K562 (cell line): ENCODE results near the gene CTTNBP2. TPM values are rescaled to one million over a fixed set of nuclear protein-coding genes. Genes with fewer than 3 reads are reported as not detected.

Experiments used
- ATAC-seq: fragments of 200-7000 bp; cut with Tn5 transposase; 3 replicates; pipeline ENCODE4 v1.9.1; 2020; ENCODE audit warnings: moderate library complexity
- BruUV-seq: library from RNA; stranded (reverse); fragments of 400-500 nt; replicated peaks from 2 replicates; lab custom pipeline; 2021; lab: Mats Ljungman, UMichigan
- CTCF ChIA-PET: fragments of 300-600 bp; formaldehyde crosslinking; extraction: SDS; loops from one replicate; lab custom pipeline; 2021; ENCODE audit warnings: low intra/inter-chr PET ratio; lab: Yijun Ruan, JAX
- POLR2A ChIA-PET: fragments of 300-600, 350-650 bp; sonication (Branson Sonifier 250); formaldehyde crosslinking; extraction: SDS; loops from one replicate; lab custom pipeline; 2021; ENCODE audit warnings: antibody characterized with exemption, inconsistent platforms; lab: Yijun Ruan, JAX
- DNase-seq, 4 experiments: peaks; one replicate each; pipeline versions ENCODE4 v3.0.0 to v3.0.0-alpha.2; 2011 to 2018; ENCODE audit warnings: low spot score in 3 of 4, mixed read lengths in 3 of 4; ENCODE audit errors: extremely low read depth in 1 of 4
- FAIRE-seq: peaks from 2 replicates; lab custom pipeline; 2011; peaks lifted over from hg19 to GRCh38; lab: Jason Lieb, UNC
- H2AFZ ChIP-seq: 2 replicates; pipeline ENCODE4 v1.6.0; 2011; ENCODE audit warnings: low read depth, low read length, control low read depth, inconsistent platforms
- H3K27ac ChIP-seq: fragments of 200-600 bp; 3 replicates; pipeline ENCODE4 v1.8.0; 2011; ENCODE audit warnings: low read depth, mild to moderate bottlenecking, control low read depth, inconsistent platforms, low read length, moderate library complexity, mixed read lengths; ENCODE audit errors: extremely low read depth
- H3K27me3 ChIP-seq, 2 experiments: fragments of 300-600 bp in 1 of 2; 2 replicates in 1 of 2; 3 replicates in 1 of 2; pipeline versions ENCODE4 v1.6.0 to v1.8.0; 2011; ENCODE audit warnings: inconsistent platforms in 2 of 2, low read length in 2 of 2, mild to moderate bottlenecking in 1 of 2, mixed read lengths in 1 of 2, moderate library complexity in 1 of 2; ENCODE audit not compliant: control insufficient read depth in 2 of 2, insufficient read depth in 2 of 2
- H3K36me3 ChIP-seq: fragments of 300-600 bp; 3 replicates; pipeline ENCODE4 v1.8.0; 2011; ENCODE audit warnings: mild to moderate bottlenecking, low read length, inconsistent platforms; ENCODE audit not compliant: control insufficient read depth, insufficient read depth
- H3K4me1 ChIP-seq, 2 experiments: fragments of 200-600 bp in 1 of 2; replicated peaks in 1 of 2; 2 replicates in 1 of 2; 3 replicates in 1 of 2; pipeline versions ENCODE4 v1.5.1 to v1.8.0; 2011; ENCODE audit warnings: inconsistent platforms in 2 of 2, low read length in 2 of 2, mild to moderate bottlenecking in 1 of 2, mixed read lengths in 1 of 2, moderate library complexity in 1 of 2; ENCODE audit not compliant: control insufficient read depth in 2 of 2, insufficient read depth in 2 of 2
- H3K4me2 ChIP-seq: 2 replicates; pipeline ENCODE4 v1.6.1; 2011; ENCODE audit warnings: low read length, control low read depth, inconsistent platforms, mixed read lengths; ENCODE audit not compliant: insufficient read depth
- H3K4me3 ChIP-seq: fragments of 200-600 bp; sonication (generic), shearing (Covaris generic); 2 replicates; pipeline ENCODE4 v1.5.1; 2016; ENCODE audit warnings: control low read depth, inconsistent platforms
- H3K79me2 ChIP-seq: fragments of 200-600 bp; 3 replicates; pipeline ENCODE4 v1.8.0; 2011; ENCODE audit warnings: low read length, inconsistent platforms; ENCODE audit not compliant: control insufficient read depth, insufficient read depth
- H3K9ac ChIP-seq, 2 experiments: 2 replicates each; pipeline versions ENCODE4 v1.6.0 to v1.6.1; 2011; ENCODE audit warnings: low read depth in 2 of 2, low read length in 2 of 2, control low read depth in 1 of 2, inconsistent platforms in 1 of 2, mild to moderate bottlenecking in 1 of 2, mixed read lengths in 1 of 2; ENCODE audit not compliant: insufficient read depth in 1 of 2
- H3K9me1 ChIP-seq: one replicate; pipeline ENCODE4 v1.6.0; 2011; ENCODE audit warnings: inconsistent platforms, mild to moderate bottlenecking, low read length, moderate library complexity; ENCODE audit not compliant: control insufficient read depth, insufficient read depth
- H3K9me3 ChIP-seq: replicated peaks from 2 replicates; pipeline ENCODE4 v1.5.1; 2011; ENCODE audit warnings: low read depth, low read length, inconsistent platforms; ENCODE audit not compliant: control insufficient read depth, insufficient read depth
- H4K20me1 ChIP-seq: replicated peaks from 2 replicates; pipeline ENCODE4 v1.6.1; 2011; ENCODE audit warnings: low read length, inconsistent platforms, mixed read lengths; ENCODE audit not compliant: control insufficient read depth, insufficient read depth
- BDP1 ChIP-seq: IDR thresholded peaks from 3 replicates; pipeline ENCODE4 v1.6.1; 2011; ENCODE audit not compliant: insufficient read length, insufficient read depth
- CTCF ChIP-seq, 3 experiments: IDR thresholded peaks in 2 of 3; conservative IDR thresholded peaks in 1 of 3; 2 replicates each; pipeline ENCODE4 v1.5.1; 2011 to 2012; ENCODE audit warnings: low read length in 3 of 3, mild to moderate bottlenecking in 3 of 3, control low read depth in 2 of 3, improper control_type of control experiment in 1 of 3, inconsistent platforms in 1 of 3, low read depth in 1 of 3, mixed read lengths in 1 of 3, moderate library complexity in 1 of 3; ENCODE audit not compliant: insufficient read depth in 2 of 3
- WGBS: fragments of 100-300 bp; shearing (Covaris generic); methylation state at CpG from one replicate; pipeline ENCODE4 v1.1.6; 2016; ENCODE audit warnings: low coverage, mixed read lengths; ENCODE audit not compliant: insufficient coverage; ENCODE audit errors: missing lambda C conversion rate; 5-methylcytosine and 5-hydroxymethylcytosine counted together
- in situ Hi-C: fragments of 300-500 bp; cut with MboI; formaldehyde crosslinking; loops from 4 replicates; pipeline ENCODE4 v1.15.0; 2018; ENCODE audit warnings: inconsistent platforms, mixed read lengths
- intact Hi-C: fragments of 100-400 bp; cut with micrococcal nuclease; formaldehyde crosslinking; loops from 2 replicates; pipeline ENCODE4 v1.14.2; 2022
- polyA plus RNA-seq, 8 experiments: library from polyadenylated mRNA; depleted of rRNA in 4 of 8; stranded (reverse) in 5 of 8; unstranded in 3 of 8; fragments of >200 nt; fragmentation: Nextera tagmentation in 2 of 8; fragmentation: Illumina TruSeq in 1 of 8; extraction: Ambion mirVana in 2 of 8; extraction: Trizol in 1 of 8; gene quantifications; 2 replicates each; pipeline versions ENCODE4 v1.2.1 to v1.2.3, GENCODE V29; 2011 to 2014; ENCODE audit warnings: inconsistent platforms in 1 of 8, missing spikeins in 1 of 8
- total RNA-seq, 7 experiments: library from RNA; depleted of rRNA in 6 of 7; stranded (reverse); fragments of >200 nt in 6 of 7; fragmentation: Illumina TruSeq in 2 of 7; extraction: Trizol in 2 of 7; gene quantifications; 2 replicates each; pipeline versions ENCODE4 v1.2.1 to v1.2.3, GENCODE V29; 2011 to 2021; ENCODE audit warnings: low replicate concordance in 1 of 7

The CTTNBP2 gene
- total and polyA plus RNA-seq, 9 of the 15 experiments (the other 6 are each of a cell fraction or from before 2014, with no cell fraction given) = 0.05 TPM; not detected in 8

GRCh38 chr7:117829450-117830117, 43.7 kb downstream of the CTTNBP2 start:
- H4K20me1 ChIP-seq = no peaks in the 10 kb centered on the region
- no peaks in the 10 kb centered on the region for H3K27me3 ChIP-seq
- CTCF ChIA-PET = no interaction called here
- H3K9me1 ChIP-seq = no peaks in the 10 kb centered on the region
- H3K4me1 ChIP-seq = no peaks in the 10 kb centered on the region
- peak in 2 of 4 experiments; percentile 14 to 16 for DNase-seq
- in situ Hi-C loops (no loop called here), intact Hi-C loops (no loop called here)
- FAIRE-seq = no peak
- H3K4me2 ChIP-seq = no peak overlapping the region
- H2AFZ ChIP-seq = no peak overlapping the region
- no peaks in the 10 kb centered on the region for H3K79me2 ChIP-seq
- 0% methylated on average over 1 of the region's 1 CpG for WGBS
- no peaks in the 10 kb centered on the region for H3K9me3 ChIP-seq
- POLR2A ChIA-PET = interaction anchor here (0.6 kb wide), 1 partner anchor 39 kb away, joined by 3 read pairs; no protein-coding TSS in a partner anchor
- TF ChIP-seq CTCF (IDR thresholded peaks at IDR 0.05 in 2 of 3, conservative IDR thresholded peaks at IDR 0.05 in 1 of 3; ENCODE audit: insufficient read depth in 2 of 3, low read depth in 1 of 3, low read length in 3 of 3) = 0 out of 6 replicates have a peak, but pooled peaks of 1 of the 3 experiments have one; percentile 7
- no peak for TF ChIP-seq BDP1
- ATAC-seq = peak; percentile 53; the same call in 1 of the 3 replicates
- no peaks in the 10 kb centered on the region for H3K36me3 ChIP-seq
- no peak overlapping the region for H3K27ac ChIP-seq
- no peak overlapping the region for H3K4me3 ChIP-seq
- no TSS peak for BruUV-seq
- H3K9ac ChIP-seq = no peak overlapping the region
